IMR-90 (cell line): Measurements from ENCODE around the gene GNG12. TPM values are rescaled to one million over a fixed set of nuclear protein-coding genes. Genes with fewer than 3 reads are reported as not detected.

Experiments
- ATAC-seq: fragments of 200-7000 bp; cut with Tn5 transposase; 2 replicates; pipeline ENCODE4 v1.9.1; 2020; ENCODE audit warnings: low read depth, mild to moderate bottlenecking, moderate library complexity
- BruUV-seq: library from RNA; stranded (reverse); fragments of 400-500 nt; replicated peaks from 2 replicates; lab custom pipeline; 2021; lab: Mats Ljungman, UMichigan
- CTCF ChIA-PET: fragments of 300-600 bp; formaldehyde crosslinking; extraction: SDS; loops from one replicate; lab custom pipeline; 2021; ENCODE audit warnings: antibody characterized with exemption; lab: Yijun Ruan, JAX
- POLR2A ChIA-PET: fragments of 300-600 bp; sonication (Branson Sonifier 250); formaldehyde crosslinking; loops from one replicate; lab custom pipeline; 2022; ENCODE audit warnings: antibody characterized with exemption; ENCODE audit not compliant: unreplicated experiment; lab: Charles Lee
- DNase-seq: peaks from one replicate; pipeline ENCODE4 v3.0.0; 2013
- H2AFZ ChIP-seq: replicated peaks from 2 replicates; pipeline ENCODE3; 2013; ENCODE audit warnings: low read length, mild to moderate bottlenecking; ENCODE audit not compliant: poor library complexity
- H2AK5ac ChIP-seq: 2 replicates; pipeline ENCODE4 v1.6.1; 2013; ENCODE audit warnings: low read depth, low read length, inconsistent platforms
- H2AK9ac ChIP-seq: replicated peaks from 2 replicates; pipeline ENCODE3; 2013; ENCODE audit warnings: mild to moderate bottlenecking, low read depth, low read length, moderate library complexity; ENCODE audit not compliant: poor library complexity
- H2BK120ac ChIP-seq: 2 replicates; pipeline ENCODE4 v1.6.1; 2013; ENCODE audit warnings: low read depth, low read length, inconsistent platforms
- H2BK15ac ChIP-seq: 3 replicates; pipeline ENCODE4 v1.6.1; 2013; ENCODE audit warnings: low read depth, low read length, inconsistent platforms
- H2BK20ac ChIP-seq: 2 replicates; pipeline ENCODE4 v1.6.1; 2013; ENCODE audit warnings: low read depth, mild to moderate bottlenecking, inconsistent platforms, low read length, moderate library complexity
- H2BK5ac ChIP-seq: 2 replicates; pipeline ENCODE4 v1.6.1; 2013; ENCODE audit warnings: mild to moderate bottlenecking, low read depth, low read length, inconsistent platforms; ENCODE audit not compliant: poor library complexity, severe bottlenecking
- H3K14ac ChIP-seq: replicated peaks from 2 replicates; pipeline ENCODE4 v1.6.1; 2013; ENCODE audit warnings: low read depth, low read length, inconsistent platforms
- H3K18ac ChIP-seq: 2 replicates; pipeline ENCODE4 v1.6.1; 2013; ENCODE audit warnings: low read depth, low read length, control low read depth
- H3K23ac ChIP-seq: 2 replicates; pipeline ENCODE4 v1.6.1; 2013; ENCODE audit warnings: low read depth, low read length, inconsistent platforms
- H3K27ac ChIP-seq: 2 replicates; pipeline ENCODE4 v1.5.1; 2013; ENCODE audit warnings: mild to moderate bottlenecking, control low read depth, low read length; ENCODE audit not compliant: insufficient read depth
- H3K27me3 ChIP-seq: 2 replicates; pipeline ENCODE4 v1.6.1; 2013; ENCODE audit warnings: low read length; ENCODE audit not compliant: control insufficient read depth, insufficient read depth
- H3K36me3 ChIP-seq: 2 replicates; pipeline ENCODE4 v1.6.1; 2013; ENCODE audit warnings: low read length, mixed read lengths; ENCODE audit not compliant: control insufficient read depth, insufficient read depth
- H3K4ac ChIP-seq: 2 replicates; pipeline ENCODE4 v1.6.1; 2013; ENCODE audit warnings: low read depth, low read length, inconsistent platforms
- H3K4me1 ChIP-seq: 2 replicates; pipeline ENCODE4 v1.6.1; 2013; ENCODE audit warnings: low read length, mixed read lengths; ENCODE audit not compliant: control insufficient read depth, insufficient read depth
- H3K4me2 ChIP-seq: 2 replicates; pipeline ENCODE4 v1.6.1; 2013; ENCODE audit warnings: low read depth, mild to moderate bottlenecking, control low read depth, low read length, moderate library complexity
- H3K4me3 ChIP-seq: 2 replicates; pipeline ENCODE4 v1.5.1; 2013; ENCODE audit warnings: low read depth, mild to moderate bottlenecking, control low read depth, low read length, moderate library complexity; ENCODE audit not compliant: insufficient read depth
- H3K56ac ChIP-seq: 2 replicates; pipeline ENCODE4 v1.6.1; 2013; ENCODE audit warnings: low read length, inconsistent platforms; ENCODE audit not compliant: insufficient read depth; ENCODE audit errors: extremely low read depth
- H3K79me1 ChIP-seq, 2 experiments: 2 replicates each; pipeline ENCODE4 v1.6.1; 2013; ENCODE audit warnings: low read length in 2 of 2, inconsistent platforms in 1 of 2, low read depth in 1 of 2
- H3K9ac ChIP-seq: 2 replicates; pipeline ENCODE4 v1.6.1; 2013; ENCODE audit warnings: low read depth, low read length, control low read depth
- H3K9me1 ChIP-seq: 2 replicates; pipeline ENCODE4 v1.6.1; 2013; ENCODE audit warnings: low read length, inconsistent platforms; ENCODE audit not compliant: insufficient read depth
- H3K9me3 ChIP-seq: 2 replicates; pipeline ENCODE4 v1.6.1; 2013; ENCODE audit warnings: low read length; ENCODE audit not compliant: control insufficient read depth, insufficient read depth
- H4K20me1 ChIP-seq: 2 replicates; pipeline ENCODE4 v1.6.1; 2013; ENCODE audit warnings: low read length, inconsistent platforms; ENCODE audit not compliant: insufficient read depth
- H4K5ac ChIP-seq: 2 replicates; pipeline ENCODE4 v1.6.1; 2013; ENCODE audit warnings: mild to moderate bottlenecking, low read depth, low read length, control low read depth
- H4K8ac ChIP-seq, 2 experiments: 2 replicates each; pipeline ENCODE4 v1.6.1; 2013; ENCODE audit warnings: low read depth in 2 of 2, low read length in 2 of 2, control low read depth in 1 of 2, inconsistent platforms in 1 of 2
- H4K91ac ChIP-seq: 2 replicates; pipeline ENCODE4 v1.6.1; 2013; ENCODE audit warnings: low read depth, low read length, inconsistent platforms; ENCODE audit not compliant: insufficient read depth
- CEBPB ChIP-seq: IDR thresholded peaks from 2 replicates; pipeline ENCODE4 v1.6.1; 2012; ENCODE audit warnings: low read depth, low read length, improper control_type of control experiment
- SMC3 ChIP-seq: fragments of 150-350 bp; IDR thresholded peaks from 2 replicates; pipeline ENCODE4 v1.6.1; 2016; ENCODE audit warnings: low read depth, mild to moderate bottlenecking, antibody characterized with exemption, low read length, moderate library complexity
- WGBS, 2 experiments: methylation state at CpG; one replicate each; pipeline versions ENCODE4 v1.1.5 to v1.1.7; 2013; ENCODE audit warnings: missing lambda C conversion rate in 2 of 2; ENCODE audit not compliant: insufficient read length in 1 of 2; ENCODE audit errors: extremely low coverage in 2 of 2; 5-methylcytosine and 5-hydroxymethylcytosine counted together
- dilution Hi-C: fragments of 300-500 bp; cut with HindIII; formaldehyde crosslinking; loops from one replicate; pipeline ENCODE4 v1.14.3; 2018; ENCODE audit warnings: low sequenced_read_pairs; ENCODE audit not compliant: unreplicated experiment
- in situ Hi-C: fragments of 300-500 bp; cut with MboI; formaldehyde crosslinking; loops from 3 replicates; pipeline ENCODE4 v1.14.3; 2019; ENCODE audit warnings: low sequenced_read_pairs, inconsistent platforms, mixed read lengths
- intact Hi-C: fragments of 100-400 bp; cut with micrococcal nuclease; formaldehyde crosslinking; loops from 2 replicates; pipeline ENCODE4 v1.10.0; 2022
- polyA plus RNA-seq, 3 experiments: library from polyadenylated mRNA; depleted of rRNA; stranded (reverse); fragments of >200 nt; gene quantifications; 2 replicates each; pipeline ENCODE4 v1.2.3, GENCODE V29; 2012; ENCODE audit warnings: low replicate concordance in 1 of 3
- total RNA-seq: library from RNA; depleted of rRNA; stranded (reverse); fragments of >200 nt; gene quantifications from 2 replicates; pipeline ENCODE4 v1.2.3, GENCODE V29; 2012

The GNG12 gene
- total and polyA plus RNA-seq, 2 of the 4 experiments (the other 2 are of a cell fraction), result 92.3 to 132 TPM

DNA sequence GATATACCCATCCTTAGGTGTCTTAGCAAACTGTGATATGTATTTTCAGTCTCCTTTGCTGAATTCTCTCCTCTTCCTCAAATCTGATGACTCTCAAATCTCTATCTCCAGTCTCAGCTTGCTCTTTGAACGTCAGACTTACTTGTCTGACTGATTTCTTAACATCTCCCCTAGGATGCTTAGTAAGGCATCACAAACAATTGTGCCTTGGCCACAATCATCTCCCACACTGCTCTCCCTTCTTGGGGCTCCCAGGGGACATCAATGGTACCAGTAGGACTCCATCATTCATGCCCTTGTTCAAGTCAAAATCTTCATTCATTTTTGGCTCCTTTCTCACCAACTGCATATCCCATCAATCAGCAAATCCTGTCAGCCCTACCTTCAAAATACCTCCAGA lies 42.0 kb downstream of the GNG12 start:
- Histone ChIP-seq H4K8ac (peak overlapping the region; percentile 67 to 92), H3K4me2 (peak overlapping the region; percentile 71), H3K4ac (peak overlapping the region; percentile 94), H3K9me1 (peaks cover 40% of the 10 kb centered on the region), H2AK5ac (peak overlapping the region; percentile 97), H4K5ac (peak overlapping the region; percentile 60), H2AK9ac (peak overlapping the region; percentile 92), H3K14ac (peak overlapping the region; percentile 92), H4K20me1 (peaks cover 34% of the 10 kb centered on the region), H2BK15ac (peak overlapping the region; percentile 95; the same call in 2 of the 3 replicates), H3K79me1 (peaks cover 32 to 89% of the 10 kb centered on the region in 2 experiments), H3K56ac (peak overlapping the region; percentile 93), H3K4me1 (peaks cover 37% of the 10 kb centered on the region), H2BK5ac (peak overlapping the region; percentile 86), H3K36me3 (no peaks in the 10 kb centered on the region), H3K27me3 (no peaks in the 10 kb centered on the region), H3K23ac (peak overlapping the region; percentile 88), H2AFZ (no peak overlapping the region), H2BK20ac (peak overlapping the region; percentile 96), H3K27ac (peak overlapping the region; percentile 93), H4K91ac (peak overlapping the region; percentile 95), H3K9me3 (no peaks in the 10 kb centered on the region), H3K4me3 (no peak overlapping the region), H3K9ac (peak overlapping the region; percentile 43), H2BK120ac (peak overlapping the region; percentile 91), H3K18ac (peak overlapping the region; percentile 58)
- dilution Hi-C loops (no loop called here), intact Hi-C loops (no loop called here), in situ Hi-C loops (no loop called here)
- CTCF ChIA-PET, result interaction anchor here (0.6 kb wide), 1 partner anchor 25 kb away, joined by 4 read pairs; no protein-coding TSS in a partner anchor
- WGBS, 2 experiments, result 50% methylated on average over 1 of the region's 1 CpG; no CpG with 5 or more reads in 1 of the 2 experiments
- BruUV-seq, result TSS peak; percentile 39
- POLR2A ChIA-PET, result interaction anchor here (1.0 kb wide), 1 partner anchor 9 kb away, joined by 3 read pairs; no protein-coding TSS in a partner anchor
- no peak for ATAC-seq
- TF ChIP-seq CEBPB (0 out of 2 replicates have a peak, but pooled peaks have one; percentile 20), SMC3 (no peak)
- peak; percentile 44 for DNase-seq
